Limb (tissue), 2 donors: ENCODE results near the gene DDX5.
A peak's percentile ranks its signal among the peaks of the same experiment; 100 is the strongest.

Source experiments
- DNase-seq, 2 donors: peaks; one replicate each; pipeline ENCODE4 v3.0.0-alpha.2; 2016; ENCODE audit errors: extremely low spot score in 2 of 2

The DDX5 gene

GRCh38 chr17:64506201-64506575, at the start of gene DDX5:
TSS of gene DDX5 (minus strand) at chr17:64506289. CDS start at chr17:64506119, 170 bp downstream.
- DNase-seq, result peak; percentile 97 to 98

GRCh38 chr17:64555281-64555680, 49.2 kb upstream of the DDX5 start:
- DNase-seq, result no peak

GRCh38 chr17:64554028-64554637, 48.0 kb upstream of the DDX5 start:
- no peak for DNase-seq

- DNase-seq, result no peak
Observed at GRCh38 chr17:64551461-64551860, 45.4 kb upstream of the DDX5 start.

DNA sequence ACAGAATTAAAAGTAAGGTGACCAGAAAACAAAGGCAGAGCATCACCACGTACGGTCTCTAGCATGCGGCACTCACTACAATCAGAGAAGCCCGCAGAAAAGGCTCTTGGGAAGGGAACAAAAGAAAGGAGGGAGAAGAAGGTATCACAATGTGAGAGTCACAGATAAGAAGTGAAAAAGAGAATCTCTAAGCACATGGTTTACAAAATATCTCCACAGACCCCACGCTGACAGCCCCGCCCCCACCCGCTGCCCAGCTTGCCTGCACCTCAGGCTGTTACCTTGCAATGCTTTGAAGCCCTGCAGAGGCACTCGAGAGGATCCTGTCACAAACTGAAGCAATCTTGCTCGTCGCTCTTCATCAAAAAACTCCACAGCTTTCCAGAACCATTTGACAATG, 41.2 kb upstream of the DDX5 start:
- no peak for DNase-seq

- DNase-seq, result peak in 1 of 2 donors; percentile 41
Observed at GRCh38 chr17:64546716-64547115, 40.6 kb upstream of the DDX5 start.

GRCh38 chr17:64544742-64545141, 38.7 kb upstream of the DDX5 start:
- DNase-seq, result no peak

- no peak for DNase-seq
Observed at GRCh38 chr17:64540118-64540776, 34.2 kb upstream of the DDX5 start.

GRCh38 chr17:64538508-64539130, 32.5 kb upstream of the DDX5 start:
- DNase-seq, result no peak

- no peak for DNase-seq
Observed at GRCh38 chr17:64537488-64537887, 31.4 kb upstream of the DDX5 start.

- no peak for DNase-seq
Observed at GRCh38 chr17:64536913-64537312, 30.8 kb upstream of the DDX5 start.

GRCh38 chr17:64535357-64535756, 29.3 kb upstream of the DDX5 start:
- DNase-seq, result no peak

DNA sequence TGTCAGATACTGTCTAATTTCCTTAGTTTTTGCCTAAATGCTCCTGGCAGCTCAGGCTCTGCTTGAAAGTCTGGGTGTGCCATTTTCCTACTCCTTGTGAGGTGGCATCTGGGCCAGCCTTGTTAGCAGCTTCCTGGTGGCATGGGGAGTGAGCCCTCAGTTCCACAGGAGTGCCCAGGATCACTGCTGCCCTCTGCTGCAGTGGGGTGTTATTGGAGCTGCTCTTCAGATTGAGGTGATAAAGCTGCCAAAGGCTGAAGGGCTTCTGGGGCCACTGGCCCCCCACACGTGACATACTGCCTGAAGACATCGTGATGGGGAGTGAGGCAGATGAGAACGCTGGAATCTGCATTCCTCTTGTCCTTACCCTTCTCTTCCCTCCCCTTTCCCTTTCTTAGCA, 28.1 kb upstream of the DDX5 start:
- no peak for DNase-seq

- DNase-seq, result no peak
Observed at GRCh38 chr17:64533784-64534183, 27.7 kb upstream of the DDX5 start.

GRCh38 chr17:64532409-64532808, 26.3 kb upstream of the DDX5 start:
- DNase-seq, result no peak

GRCh38 chr17:64531955-64532371, 25.9 kb upstream of the DDX5 start:
- DNase-seq, result peak in 1 of 2 donors; percentile 38

DNA sequence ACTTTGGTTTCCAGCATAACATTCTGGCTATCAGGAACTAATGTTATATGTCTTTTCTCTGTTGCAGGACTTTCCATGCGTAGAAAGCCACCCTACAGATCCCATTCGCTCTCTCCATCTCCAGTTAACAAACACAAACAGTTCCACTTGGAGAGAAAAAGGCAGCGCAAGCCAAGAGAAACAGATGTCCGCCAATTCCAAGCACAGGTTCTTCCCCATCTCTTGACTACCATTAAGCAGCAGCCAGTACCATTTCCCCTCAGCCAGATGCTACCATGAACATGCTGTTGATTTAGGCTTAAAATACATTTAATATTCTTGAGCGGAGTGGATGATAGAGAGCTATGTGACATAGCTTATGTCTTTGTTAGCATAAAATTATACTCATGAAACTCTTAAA, 23.1 kb upstream of the DDX5 start:
- DNase-seq, result no peak

DNA sequence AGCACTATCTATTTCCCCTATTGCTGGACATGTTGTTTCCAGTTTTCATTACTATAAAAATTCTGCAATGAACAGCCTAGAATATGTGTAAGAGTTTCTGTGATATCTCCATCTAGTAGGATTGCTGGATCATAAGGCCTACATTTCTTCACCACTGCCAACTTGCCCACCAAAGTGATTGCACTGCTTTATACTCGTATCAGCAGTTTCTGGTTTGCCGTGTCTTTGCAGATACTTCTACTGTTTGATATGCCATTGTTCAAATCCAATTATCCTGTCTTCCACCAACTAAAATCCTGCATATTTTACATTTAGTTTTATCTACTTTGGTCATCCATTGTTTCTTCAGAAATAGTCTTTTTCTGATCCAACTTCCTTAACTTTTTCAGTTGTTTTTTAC, 21.8 kb upstream of the DDX5 start:
- no peak for DNase-seq

DNA sequence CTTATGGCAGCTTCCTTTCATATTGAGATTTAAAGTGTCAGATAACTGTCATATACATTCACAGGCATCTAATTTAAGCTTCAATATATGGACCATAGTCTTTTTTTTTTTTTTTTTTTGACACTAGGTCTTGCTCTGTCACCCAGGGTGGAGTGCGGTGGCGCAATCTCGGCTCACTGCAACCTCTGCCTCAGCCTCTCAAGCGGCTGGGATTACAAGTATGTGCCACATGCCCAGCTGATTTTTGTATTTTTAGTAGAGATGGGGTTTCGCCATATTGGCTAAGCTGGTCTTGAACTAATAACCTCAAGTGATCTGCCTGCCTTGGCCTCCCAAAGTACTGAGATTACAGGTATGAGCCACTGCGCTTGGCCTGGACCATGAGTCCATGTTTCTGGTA, 14.3 kb upstream of the DDX5 start:
- DNase-seq, result no peak

DNA sequence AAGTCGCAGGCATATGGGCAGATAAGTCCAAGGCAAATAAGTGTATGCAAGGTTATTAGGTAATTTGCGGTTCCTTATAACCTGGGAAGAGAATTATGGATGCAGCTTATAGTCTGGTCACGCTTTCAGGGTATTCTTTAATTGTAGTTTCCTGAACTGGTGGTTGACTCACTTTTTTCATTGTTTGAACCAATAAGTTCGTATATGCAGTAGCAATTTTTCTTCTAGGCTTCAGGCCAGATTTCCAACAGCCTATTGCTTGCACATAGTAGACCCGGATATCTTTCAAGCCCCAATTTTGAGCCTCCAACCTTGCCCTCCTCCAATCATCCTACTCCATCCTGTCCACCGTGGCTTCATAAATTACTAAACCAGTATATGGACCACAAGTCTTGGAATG, 13.5 kb upstream of the DDX5 start:
- DNase-seq, result no peak

DNA sequence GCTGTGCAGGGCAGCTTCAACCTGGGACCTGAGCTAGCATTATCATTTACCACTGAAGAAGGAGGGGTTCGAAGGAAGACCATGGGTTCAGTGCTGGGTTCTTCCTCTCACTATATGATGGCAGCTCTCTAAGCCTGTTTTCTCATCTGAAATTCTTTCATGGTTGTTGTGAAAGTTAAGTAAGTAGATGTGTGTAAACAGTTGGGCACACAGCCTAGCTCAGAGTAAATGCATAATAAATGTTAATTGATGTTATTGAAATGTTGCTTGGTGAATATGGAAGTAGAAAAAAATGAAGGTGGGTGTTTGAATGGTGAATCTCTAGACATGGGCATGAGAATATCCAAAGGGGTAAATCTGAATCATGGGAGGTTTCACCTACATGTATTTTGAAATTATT, 9.7 kb upstream of the DDX5 start:
- DNase-seq, result no peak

GRCh38 chr17:64515419-64515818, 9.3 kb upstream of the DDX5 start:
- no peak for DNase-seq

GRCh38 chr17:64509179-64509578, 3.1 kb upstream of the DDX5 start:
- no peak for DNase-seq
